ENCODE results near the gene LAIR2. TPM values are rescaled to one million over a fixed set of nuclear protein-coding genes. Genes with fewer than 3 reads are reported as not detected.

LAIR2 gene
- total RNA-seq, 2 experiments from 2014 or later, result not detected

GRCh38 chr19:54530866-54531265 lies 28.2 kb downstream of the LAIR2 start:
- Mint-ChIP-seq H3K4me1 (ENCODE audit: low read depth) (peaks cover 10% of the 10 kb centered on the region), H3K36me3 (no peaks in the 10 kb centered on the region), H3K27me3 (peaks cover 53% of the 10 kb centered on the region), H3K27ac (no peak overlapping the region), H3K9me3 (no peaks in the 10 kb centered on the region), H3K4me3 (no peak overlapping the region)
- POLR2A ChIA-PET, result no interaction called here
- CTCF ChIA-PET, result no interaction called here
- intact Hi-C loops (cut with micrococcal nuclease), result no loop called here
- no peak for DNase-seq

GRCh38 chr19:54532528-54532927 lies 29.9 kb downstream of the LAIR2 start:
- no peak for DNase-seq
- intact Hi-C loops (cut with micrococcal nuclease), result no loop called here
- Mint-ChIP-seq H3K27ac (no peak overlapping the region), H3K9me3 (no peaks in the 10 kb centered on the region), H3K4me3 (no peak overlapping the region), H3K27me3 (peaks cover 50% of the 10 kb centered on the region), H3K4me1 (ENCODE audit: low read depth) (peaks cover 10% of the 10 kb centered on the region), H3K36me3 (no peaks in the 10 kb centered on the region)
- CTCF ChIA-PET, result no interaction called here
- POLR2A ChIA-PET, result no interaction called here

- no peak overlapping the region for H3K4me3 Mint-ChIP-seq
Observed at GRCh38 chr19:54533476-54533875, 30.8 kb downstream of the LAIR2 start.

GRCh38 chr19:54534156-54534555 lies 31.5 kb downstream of the LAIR2 start:
- POLR2A ChIA-PET, result no interaction called here
- Mint-ChIP-seq H3K9me3 (no peaks in the 10 kb centered on the region), H3K27ac (no peak overlapping the region), H3K4me1 (ENCODE audit: low read depth) (peaks cover 6% of the 10 kb centered on the region), H3K36me3 (no peaks in the 10 kb centered on the region), H3K27me3 (peaks cover 49% of the 10 kb centered on the region), H3K4me3 (no peak overlapping the region)
- no peak for DNase-seq
- intact Hi-C loops (cut with micrococcal nuclease), result no loop called here
- CTCF ChIA-PET, result no interaction called here

More at GRCh38 chr19:54533476-54533875, 30.8 kb downstream of the LAIR2 start:
- intact Hi-C loops (cut with micrococcal nuclease), result no loop called here
- Mint-ChIP-seq H3K4me1 (ENCODE audit: low read depth) (peaks cover 10% of the 10 kb centered on the region), H3K27me3 (peaks cover 50% of the 10 kb centered on the region), H3K27ac (no peak overlapping the region), H3K36me3 (no peaks in the 10 kb centered on the region), H3K9me3 (no peaks in the 10 kb centered on the region)
- POLR2A ChIA-PET, result no interaction called here
- DNase-seq, result no peak
- CTCF ChIA-PET, result no interaction called here

GRCh38 chr19:54535601-54536000 lies 33.0 kb downstream of the LAIR2 start:
- DNase-seq, result no peak
- H3K27ac Mint-ChIP-seq, result no peak overlapping the region
- ChIA-PET CTCF (no interaction called here), POLR2A (no interaction called here)
- no peaks in the 10 kb centered on the region for H3K9me3 Mint-ChIP-seq
- intact Hi-C loops (cut with micrococcal nuclease), result no loop called here
- peaks cover 40% of the 10 kb centered on the region for H3K27me3 Mint-ChIP-seq
- H3K4me3 Mint-ChIP-seq, result no peak overlapping the region
- peaks cover 5% of the 10 kb centered on the region for H3K4me1 Mint-ChIP-seq (ENCODE audit: low read depth)
- H3K36me3 Mint-ChIP-seq, result no peaks in the 10 kb centered on the region

GRCh38 chr19:54536956-54537355 lies 34.3 kb downstream of the LAIR2 start:
- intact Hi-C loops (cut with micrococcal nuclease), result no loop called here
- no peaks in the 10 kb centered on the region for H3K36me3 Mint-ChIP-seq
- ChIA-PET CTCF (no interaction called here), POLR2A (no interaction called here)
- no peak overlapping the region for H3K4me3 Mint-ChIP-seq
- H3K9me3 Mint-ChIP-seq, result no peaks in the 10 kb centered on the region
- peaks cover 5% of the 10 kb centered on the region for H3K4me1 Mint-ChIP-seq (ENCODE audit: low read depth)
- no peak for DNase-seq
- H3K27me3 Mint-ChIP-seq, result peaks cover 36% of the 10 kb centered on the region
- H3K27ac Mint-ChIP-seq, result no peak overlapping the region

GRCh38 chr19:54541712-54542111 lies 39.1 kb downstream of the LAIR2 start:
- ChIA-PET POLR2A (no interaction called here), CTCF (no interaction called here)
- Mint-ChIP-seq H3K27me3 (peaks cover 16% of the 10 kb centered on the region), H3K36me3 (no peaks in the 10 kb centered on the region), H3K9me3 (no peaks in the 10 kb centered on the region), H3K27ac (no peak overlapping the region), H3K4me3 (no peak overlapping the region), H3K4me1 (ENCODE audit: low read depth) (no peaks in the 10 kb centered on the region)
- DNase-seq, result no peak
- intact Hi-C loops (cut with micrococcal nuclease), result no loop called here

- Mint-ChIP-seq H3K27ac (no peak overlapping the region), H3K36me3 (no peaks in the 10 kb centered on the region), H3K9me3 (no peaks in the 10 kb centered on the region), H3K27me3 (peaks cover 19% of the 10 kb centered on the region), H3K4me3 (no peak overlapping the region), H3K4me1 (ENCODE audit: low read depth) (no peaks in the 10 kb centered on the region)
- intact Hi-C loops (cut with micrococcal nuclease), result no loop called here
- CTCF ChIA-PET, result no interaction called here
- DNase-seq, result no peak
- POLR2A ChIA-PET, result no interaction called here
Observed at GRCh38 chr19:54548806-54549205, 46.2 kb downstream of the LAIR2 start.

GRCh38 chr19:54549224-54549623 lies 46.6 kb downstream of the LAIR2 start:
- POLR2A ChIA-PET, result no interaction called here
- Mint-ChIP-seq H3K4me3 (no peak overlapping the region), H3K27ac (no peak overlapping the region), H3K36me3 (no peaks in the 10 kb centered on the region), H3K9me3 (no peaks in the 10 kb centered on the region), H3K4me1 (ENCODE audit: low read depth) (no peaks in the 10 kb centered on the region), H3K27me3 (peaks cover 20% of the 10 kb centered on the region)
- CTCF ChIA-PET, result no interaction called here
- DNase-seq, result no peak
- intact Hi-C loops (cut with micrococcal nuclease), result no loop called here

GRCh38 chr19:54551293-54551692 lies 48.7 kb downstream of the LAIR2 start:
- ChIA-PET POLR2A (no interaction called here), CTCF (interaction anchor here (0.6 to 1.2 kb wide), 4 partner anchors 69 to 1398 kb away, joined by 3 read pairs; no protein-coding TSS in a partner anchor)
- Mint-ChIP-seq H3K36me3 (no peaks in the 10 kb centered on the region), H3K4me1 (ENCODE audit: low read depth) (no peaks in the 10 kb centered on the region), H3K9me3 (no peaks in the 10 kb centered on the region), H3K4me3 (no peak overlapping the region), H3K27me3 (peaks cover 17% of the 10 kb centered on the region), H3K27ac (no peak overlapping the region)
- intact Hi-C loops (cut with micrococcal nuclease), result no loop called here
- no peak for DNase-seq

- intact Hi-C loops (cut with micrococcal nuclease), result no loop called here
- Mint-ChIP-seq H3K9me3 (no peaks in the 10 kb centered on the region), H3K27ac (no peak overlapping the region), H3K27me3 (peaks cover 17% of the 10 kb centered on the region), H3K4me3 (no peak overlapping the region), H3K4me1 (ENCODE audit: low read depth) (no peaks in the 10 kb centered on the region), H3K36me3 (no peaks in the 10 kb centered on the region)
- no peak for DNase-seq
- POLR2A ChIA-PET, result no interaction called here
- CTCF ChIA-PET, result interaction anchor here (1.2 kb wide), 1 partner anchor 70 kb away, joined by 3 read pairs; no protein-coding TSS in a partner anchor
Observed at GRCh38 chr19:54551950-54552912, 49.6 kb downstream of the LAIR2 start.

- Mint-ChIP-seq H3K9me3 (no peaks in the 10 kb centered on the region), H3K27me3 (peaks cover 17% of the 10 kb centered on the region), H3K27ac (no peak overlapping the region), H3K4me1 (ENCODE audit: low read depth) (no peaks in the 10 kb centered on the region), H3K4me3 (no peak overlapping the region), H3K36me3 (no peaks in the 10 kb centered on the region)
- CTCF ChIA-PET, result no interaction called here
- intact Hi-C loops (cut with micrococcal nuclease), result no loop called here
- POLR2A ChIA-PET, result no interaction called here
- DNase-seq, result no peak
Observed at GRCh38 chr19:54552913-54553310, 50.3 kb downstream of the LAIR2 start.

GRCh38 chr19:54554006-54554405 lies 51.4 kb downstream of the LAIR2 start:
- Mint-ChIP-seq H3K27ac (no peak overlapping the region), H3K36me3 (no peaks in the 10 kb centered on the region), H3K4me1 (ENCODE audit: low read depth) (no peaks in the 10 kb centered on the region), H3K9me3 (no peaks in the 10 kb centered on the region), H3K4me3 (no peak overlapping the region), H3K27me3 (peaks cover 21% of the 10 kb centered on the region)
- no peak for DNase-seq
- intact Hi-C loops (cut with micrococcal nuclease), result no loop called here
- ChIA-PET CTCF (no interaction called here), POLR2A (no interaction called here)

Data from activated CD4-positive, alpha-beta memory T cell treated with anti-CD3 and anti-CD28 coated beads for 36 hours (primary cell).